Body of pancreas (tissue), 4 donors: Measurements from ENCODE around the gene CDC25B.

ENCODE experiments used
- POLR2A ChIP-seq, 3 donors: fragments of 450-650 bp; IDR thresholded peaks; one replicate each; pipeline ENCODE4 v1.6.1; 2016; ENCODE audit warnings: antibody characterized with exemption in 3 of 3, mild to moderate bottlenecking in 2 of 3
- TF ChIP-seq, protein P1 (sequence below), 7 experiments: fragments of 450-650 bp in 4 of 7; fragments of 200-600 bp in 3 of 7; sonication (generic) in 3 of 7; IDR thresholded peaks; one replicate each; pipeline ENCODE4 v1.5.1; 2016 to 2019; ENCODE audit warnings: antibody characterized with exemption in 7 of 7

DNA sequence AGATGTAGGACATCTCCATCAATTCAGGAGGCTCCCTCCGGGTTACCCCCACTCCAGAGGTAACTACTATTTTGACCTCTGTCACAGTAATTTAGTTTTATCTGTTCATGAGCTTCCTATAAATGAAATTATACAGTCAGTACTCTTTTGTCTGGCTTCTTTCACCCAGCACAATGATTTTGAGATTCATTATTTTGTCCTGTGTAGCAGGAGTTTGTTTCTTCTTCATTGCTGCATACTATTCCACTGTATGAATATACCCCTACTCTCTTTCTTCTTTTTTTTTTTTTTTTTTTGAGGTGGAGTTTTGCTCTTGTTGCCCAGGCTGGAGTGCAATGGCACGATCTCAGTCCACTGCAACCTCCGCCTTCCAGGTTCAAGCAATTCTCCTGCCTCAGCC, 12.4 kb downstream of the CDC25B start:
- TF ChIP-seq, protein P1, sequence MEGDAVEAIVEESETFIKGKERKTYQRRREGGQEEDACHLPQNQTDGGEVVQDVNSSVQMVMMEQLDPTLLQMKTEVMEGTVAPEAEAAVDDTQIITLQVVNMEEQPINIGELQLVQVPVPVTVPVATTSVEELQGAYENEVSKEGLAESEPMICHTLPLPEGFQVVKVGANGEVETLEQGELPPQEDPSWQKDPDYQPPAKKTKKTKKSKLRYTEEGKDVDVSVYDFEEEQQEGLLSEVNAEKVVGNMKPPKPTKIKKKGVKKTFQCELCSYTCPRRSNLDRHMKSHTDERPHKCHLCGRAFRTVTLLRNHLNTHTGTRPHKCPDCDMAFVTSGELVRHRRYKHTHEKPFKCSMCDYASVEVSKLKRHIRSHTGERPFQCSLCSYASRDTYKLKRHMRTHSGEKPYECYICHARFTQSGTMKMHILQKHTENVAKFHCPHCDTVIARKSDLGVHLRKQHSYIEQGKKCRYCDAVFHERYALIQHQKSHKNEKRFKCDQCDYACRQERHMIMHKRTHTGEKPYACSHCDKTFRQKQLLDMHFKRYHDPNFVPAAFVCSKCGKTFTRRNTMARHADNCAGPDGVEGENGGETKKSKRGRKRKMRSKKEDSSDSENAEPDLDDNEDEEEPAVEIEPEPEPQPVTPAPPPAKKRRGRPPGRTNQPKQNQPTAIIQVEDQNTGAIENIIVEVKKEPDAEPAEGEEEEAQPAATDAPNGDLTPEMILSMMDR (IDR thresholded peaks at IDR 0.05) = no peak
- TF ChIP-seq POLR2A (IDR thresholded peaks at IDR 0.05) = no peak
